Measurements from ENCODE around the gene CDCA8.
A peak's percentile ranks its signal among the peaks of the same experiment; 100 is the strongest.
"Not testable (repeated sequence)": the region's sequence is repeated elsewhere in the genome, so short reads cannot be mapped to it uniquely, and the experiment has no call there.

CDCA8 gene

DNA sequence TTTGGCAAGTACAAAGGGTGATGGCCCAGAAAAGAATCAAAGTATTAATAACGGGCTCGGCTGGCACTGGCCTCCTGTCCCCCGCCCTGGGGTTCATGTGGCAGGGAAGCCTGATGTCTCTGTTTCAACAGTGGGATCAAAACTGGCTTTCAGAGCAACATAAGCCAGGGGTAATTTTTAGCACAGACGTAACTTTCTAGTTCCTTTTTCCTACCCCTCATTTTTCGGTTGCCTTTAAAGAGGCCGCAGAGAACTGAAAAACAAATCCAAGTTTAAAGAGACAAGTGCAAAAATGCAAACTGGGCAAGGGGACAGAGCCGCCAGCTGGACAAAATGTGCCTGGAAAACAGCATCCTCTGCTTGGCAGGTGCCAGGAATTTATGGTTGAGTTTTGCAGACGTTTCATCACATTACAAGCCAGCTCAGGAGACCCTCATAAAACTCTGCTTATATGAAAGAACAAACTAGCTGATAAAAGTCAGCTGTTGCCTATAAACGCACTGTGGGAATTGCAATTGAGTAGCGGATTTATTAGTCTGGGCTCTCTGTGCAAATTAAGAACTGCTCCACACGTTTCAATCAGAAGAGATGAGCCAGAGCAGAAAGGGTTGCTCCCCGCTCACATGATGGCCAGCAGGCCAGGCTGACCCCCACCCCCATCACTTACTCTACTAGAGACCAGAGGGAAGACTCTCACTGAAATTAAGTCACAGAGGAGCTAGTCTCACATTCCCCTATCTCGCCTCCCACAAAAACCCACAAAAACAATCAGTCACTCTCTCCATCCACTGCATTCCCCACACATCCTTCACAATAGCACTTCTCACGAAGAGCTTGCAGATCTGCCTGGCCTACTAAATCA lies 15.8 kb upstream of the CDCA8 start:
- no peak for DNase-seq

DNA sequence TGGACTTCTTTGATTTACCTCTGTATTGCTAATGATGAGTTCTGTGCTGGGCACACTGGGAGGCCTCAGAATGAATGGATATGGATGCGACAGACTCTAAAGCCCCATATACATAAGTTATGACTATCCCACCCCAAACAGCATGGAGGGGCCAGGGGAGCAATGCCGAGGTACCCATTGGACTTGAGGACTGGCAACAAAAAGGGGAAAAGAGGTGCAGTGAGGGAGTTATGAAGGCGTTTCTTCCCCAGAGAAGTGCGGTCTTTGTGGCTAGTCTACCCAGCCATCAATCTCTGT lies 15.2 kb upstream of the CDCA8 start:
- no peak for DNase-seq

DNA sequence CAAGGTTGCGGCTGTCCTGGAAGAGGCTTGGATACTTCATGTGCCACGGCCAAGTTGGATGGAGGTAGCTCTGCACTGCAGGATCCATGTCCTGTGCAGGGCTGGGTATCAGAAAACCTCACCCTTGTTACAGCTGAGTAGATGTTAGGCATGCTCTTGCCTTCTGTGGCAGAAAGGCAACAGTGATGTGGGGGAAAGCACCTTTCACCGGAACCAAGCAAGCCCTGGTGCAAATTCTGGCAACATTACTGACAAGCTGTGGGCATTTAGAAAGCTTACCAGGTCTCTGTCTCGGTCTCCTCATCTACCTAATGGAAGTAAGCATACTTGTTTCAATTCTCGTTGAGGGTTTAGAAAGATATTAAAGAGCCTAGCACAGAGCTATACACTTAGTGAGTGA lies 14.5 kb upstream of the CDCA8 start:
- DNase-seq = no peak

DNA sequence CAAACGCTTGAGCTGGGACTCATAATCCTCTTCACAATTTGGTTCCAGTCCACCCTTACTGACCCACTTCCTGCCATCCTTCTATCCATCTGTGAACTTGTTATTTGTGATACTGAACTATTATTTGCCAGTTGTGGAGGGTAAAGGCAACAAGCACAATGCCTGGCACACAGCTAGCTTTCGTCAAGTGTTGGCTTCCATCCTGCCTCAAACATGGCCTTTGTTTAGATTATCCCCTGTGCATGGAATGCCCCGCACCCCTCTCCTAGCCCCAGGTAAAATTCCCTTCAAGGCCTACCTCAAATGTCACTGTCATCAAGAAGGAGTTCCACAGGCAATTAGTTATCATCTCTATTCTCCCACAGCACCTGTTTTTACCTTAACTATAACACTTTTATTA lies 11.4 kb upstream of the CDCA8 start:
- no peak for DNase-seq

DNA sequence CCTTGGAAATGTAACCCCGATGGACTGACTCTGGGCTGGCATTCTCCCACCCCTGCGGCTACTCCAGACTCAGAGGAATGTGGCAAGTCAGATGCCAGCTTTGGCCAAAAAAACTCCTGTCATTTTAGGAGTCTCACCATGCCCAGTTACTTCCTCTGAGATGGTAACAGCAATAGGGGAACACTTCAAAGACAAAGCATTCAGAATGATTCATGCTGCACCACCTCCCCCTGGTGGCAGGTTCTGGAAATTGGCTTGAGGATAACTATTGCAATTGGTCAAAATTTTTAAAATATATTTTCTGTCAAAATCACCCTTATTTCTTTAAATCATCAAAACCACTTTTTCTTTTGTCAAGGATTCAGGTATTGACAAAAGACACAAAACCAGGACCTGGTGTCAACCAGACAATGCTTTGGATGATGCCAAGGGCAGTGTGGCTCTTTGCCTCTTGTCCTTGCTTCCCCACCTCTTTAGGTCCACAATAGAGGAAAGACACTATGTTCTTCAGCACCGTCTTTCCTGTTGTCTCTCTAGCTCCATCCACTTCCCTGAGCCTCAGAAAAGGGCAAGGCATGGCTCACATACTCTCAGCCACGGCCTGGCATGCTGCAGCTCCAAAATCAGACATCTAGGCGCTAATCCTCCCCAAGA lies 9.9 kb upstream of the CDCA8 start:
- peak; percentile 71 to 73 for DNase-seq

DNA sequence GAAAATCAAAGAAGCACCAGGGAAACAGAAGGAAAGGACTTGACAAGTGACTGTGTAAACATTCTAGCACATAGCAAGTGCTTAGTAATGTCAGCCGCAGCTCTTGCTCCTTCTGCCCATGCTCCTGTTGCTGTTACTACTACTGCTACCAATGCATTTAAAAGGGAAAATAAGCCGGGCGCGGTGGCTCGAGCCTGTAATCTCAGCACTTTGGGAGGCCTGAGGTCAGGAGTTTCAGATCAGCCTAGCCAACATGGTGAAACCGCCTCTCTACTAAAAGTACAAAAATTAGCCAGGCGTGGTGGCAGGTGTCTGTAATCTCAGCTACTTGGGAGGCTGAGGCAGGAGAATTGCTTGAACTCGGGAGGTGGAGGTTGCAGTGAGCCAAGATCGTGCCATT lies 8.1 kb upstream of the CDCA8 start:
- not testable (repeated sequence) for DNase-seq

DNA sequence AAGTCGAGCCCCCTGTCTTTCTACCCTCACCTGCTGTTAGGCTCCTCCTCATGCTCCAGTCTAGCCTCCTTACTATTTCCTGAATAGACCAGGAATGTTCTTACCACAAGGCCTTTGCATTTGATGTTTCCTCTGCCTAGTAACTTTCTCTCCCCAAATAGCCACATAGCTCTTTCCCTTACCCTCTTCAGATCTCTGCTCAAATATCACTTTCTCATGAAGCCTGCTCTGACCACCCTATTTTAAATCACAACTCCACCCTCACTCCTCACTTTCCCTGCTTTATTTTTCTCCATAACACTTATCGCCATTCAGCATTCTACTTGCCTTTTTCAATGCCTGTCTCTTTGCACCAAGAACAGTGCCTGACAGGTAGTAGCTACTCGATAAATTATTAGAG lies 6.6 kb upstream of the CDCA8 start:
- no peak for DNase-seq

DNA sequence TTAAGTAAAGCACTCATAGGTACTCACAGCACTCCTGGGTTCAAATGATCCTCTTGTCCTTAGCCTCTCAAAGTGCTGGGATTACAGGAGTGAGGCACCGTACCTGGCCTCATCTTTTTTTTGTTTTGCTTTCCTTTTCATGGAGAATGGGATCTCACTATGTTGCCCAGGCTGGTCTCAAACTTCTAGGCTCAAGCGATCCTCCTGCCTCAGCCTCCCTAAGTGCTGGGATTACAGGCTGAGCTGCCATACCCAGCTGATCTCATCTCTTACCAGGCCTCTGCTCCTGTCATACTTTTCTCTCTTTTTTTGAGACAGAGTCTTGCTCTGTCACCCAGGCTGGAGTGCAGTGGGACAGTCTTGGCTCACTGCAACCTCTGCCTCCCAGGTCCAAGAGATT lies 4.6 kb upstream of the CDCA8 start:
- not testable (repeated sequence) for DNase-seq

DNA sequence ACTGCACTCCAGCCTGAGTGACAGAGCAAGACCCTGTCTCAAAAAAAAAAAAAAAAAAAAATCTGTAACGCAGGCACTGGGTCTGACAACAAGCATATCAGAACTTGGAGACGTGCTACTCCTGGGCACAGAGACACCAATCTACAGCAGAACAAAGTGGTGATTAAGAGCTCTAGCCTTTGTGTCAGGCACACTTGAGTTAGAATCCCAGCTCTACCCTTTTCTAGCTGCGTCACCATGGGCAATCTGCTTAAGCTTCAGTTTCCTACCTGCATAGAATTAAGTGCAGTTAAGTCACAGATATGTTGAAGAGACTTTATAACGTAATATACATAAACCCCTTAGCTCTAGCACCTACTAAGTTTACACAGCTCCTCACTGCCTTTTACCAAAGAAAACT lies 3.4 kb upstream of the CDCA8 start:
- DNase-seq = no peak

DNA sequence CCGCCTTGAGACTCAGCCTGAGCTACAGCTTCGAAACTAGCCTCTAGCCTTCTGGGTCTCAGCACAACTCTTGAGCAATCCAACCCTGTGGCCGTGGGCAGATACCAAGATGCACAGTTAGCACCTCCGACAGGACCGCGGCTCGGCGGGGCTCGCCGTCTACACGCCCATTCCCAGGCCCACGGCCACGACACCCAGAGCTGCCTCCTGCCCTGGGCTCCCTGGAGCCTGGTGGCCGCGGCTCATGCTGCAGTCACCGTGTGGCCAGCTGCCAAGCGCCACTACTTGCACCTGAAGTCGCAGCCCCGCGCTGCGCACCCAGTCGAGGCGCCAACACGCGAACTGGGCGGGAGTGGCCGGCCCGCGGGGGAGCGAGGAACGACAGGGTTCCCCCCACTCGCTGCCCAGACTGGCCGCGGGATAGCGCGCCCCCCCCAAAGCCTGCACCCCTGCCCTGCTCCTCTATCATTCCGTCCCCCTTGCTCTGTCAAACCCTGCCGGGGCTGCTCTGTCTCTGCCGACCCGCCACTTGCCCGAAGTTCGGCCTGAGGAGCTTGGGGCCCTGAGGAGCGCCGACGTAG lies 729 bp upstream of the CDCA8 start:
- no peak for DNase-seq

DNA sequence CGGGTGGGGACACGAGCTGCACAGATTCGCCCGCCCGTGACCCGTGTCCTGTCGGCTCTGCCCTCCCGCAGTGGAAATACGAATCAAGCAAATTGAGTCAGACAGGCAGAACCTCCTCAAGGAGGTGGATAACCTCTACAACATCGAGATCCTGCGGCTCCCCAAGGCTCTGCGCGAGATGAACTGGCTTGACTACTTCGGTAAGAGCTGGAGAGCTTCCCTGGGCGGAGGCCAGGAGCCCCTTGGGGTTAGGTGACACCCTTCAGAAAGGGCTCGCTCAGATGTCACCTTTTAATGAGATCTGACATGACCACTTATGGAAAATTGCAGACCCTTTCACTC lies 489 bp downstream of the CDCA8 start:
- DNase-seq = no peak

DNA sequence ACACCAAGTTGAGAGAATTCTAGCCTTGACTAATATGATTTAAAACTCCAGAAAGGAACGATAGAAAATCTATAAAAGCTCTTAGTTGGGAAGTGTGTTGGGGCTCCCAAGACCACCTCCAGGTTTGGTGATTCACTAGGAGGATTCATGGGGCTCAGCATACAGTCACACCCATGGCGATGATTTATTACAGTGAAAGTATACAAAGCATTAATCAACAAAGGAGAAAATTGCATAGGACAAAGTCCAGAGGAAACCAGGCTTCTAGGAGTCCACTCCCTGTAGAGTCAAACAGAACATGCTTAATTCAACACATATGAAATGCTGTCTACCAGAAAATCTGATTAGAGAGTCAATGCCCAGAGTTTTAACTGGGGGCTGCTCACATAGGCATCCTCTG lies 4.8 kb downstream of the CDCA8 start:
- no peak for DNase-seq

DNA sequence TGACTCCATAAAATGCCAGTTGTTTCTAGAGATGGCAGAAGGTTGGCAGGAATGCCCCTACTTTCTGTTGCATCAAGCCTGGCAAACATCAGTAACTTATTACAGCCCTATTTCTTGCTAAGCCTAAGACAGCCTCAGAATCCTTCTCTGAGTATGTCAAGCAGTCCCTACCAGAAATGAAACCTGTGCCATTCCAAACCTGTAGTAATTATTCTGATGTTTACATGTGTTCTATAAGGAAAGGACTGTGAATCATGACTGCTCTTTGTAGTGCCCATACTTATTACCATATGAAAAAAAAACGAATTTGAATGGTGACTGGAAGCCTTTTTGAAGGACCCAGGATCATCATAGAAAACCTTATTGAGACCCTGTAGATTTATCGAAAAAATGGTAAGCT lies 5.4 kb downstream of the CDCA8 start:
- DNase-seq = no peak

DNA sequence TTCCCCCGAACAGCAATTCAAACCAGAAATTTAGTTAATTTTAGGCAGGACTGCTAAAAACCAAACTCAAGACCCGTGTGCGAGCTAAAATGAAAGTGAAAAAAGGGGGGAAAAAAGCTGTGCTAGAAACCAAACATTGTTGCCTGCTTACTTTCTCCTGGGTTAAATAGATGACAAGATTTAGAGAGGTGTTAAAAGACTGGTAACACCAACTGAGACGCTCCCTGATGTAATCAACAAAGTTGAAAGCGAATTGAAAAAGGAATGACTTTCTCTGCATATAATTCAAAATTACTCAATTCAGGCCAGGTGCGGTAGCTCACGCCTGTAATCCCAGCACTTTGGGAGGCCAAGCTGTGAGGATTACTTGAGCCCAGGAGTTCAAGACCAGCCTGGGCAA lies 6.8 kb downstream of the CDCA8 start:
- DNase-seq = no peak

DNA sequence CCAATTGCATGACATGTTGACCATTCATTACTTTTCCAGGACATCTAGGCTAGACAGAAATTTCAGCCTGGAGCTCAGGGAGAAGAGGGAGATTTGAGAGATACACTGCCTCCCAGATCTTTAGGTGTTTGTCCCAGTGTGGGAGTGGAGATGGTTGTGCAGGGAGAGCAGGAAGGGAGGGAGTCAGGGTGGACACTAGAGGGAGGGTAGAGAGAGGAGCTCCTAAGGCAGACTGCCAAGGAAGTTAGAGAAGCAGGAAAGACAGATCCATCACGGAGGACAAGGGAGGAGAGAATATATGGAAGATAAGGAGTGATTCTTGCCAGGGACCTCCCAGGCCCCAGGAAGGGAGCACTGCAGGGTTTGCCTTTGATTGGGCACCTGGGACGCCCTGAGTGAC lies 8.7 kb downstream of the CDCA8 start:
- no peak for DNase-seq

DNA sequence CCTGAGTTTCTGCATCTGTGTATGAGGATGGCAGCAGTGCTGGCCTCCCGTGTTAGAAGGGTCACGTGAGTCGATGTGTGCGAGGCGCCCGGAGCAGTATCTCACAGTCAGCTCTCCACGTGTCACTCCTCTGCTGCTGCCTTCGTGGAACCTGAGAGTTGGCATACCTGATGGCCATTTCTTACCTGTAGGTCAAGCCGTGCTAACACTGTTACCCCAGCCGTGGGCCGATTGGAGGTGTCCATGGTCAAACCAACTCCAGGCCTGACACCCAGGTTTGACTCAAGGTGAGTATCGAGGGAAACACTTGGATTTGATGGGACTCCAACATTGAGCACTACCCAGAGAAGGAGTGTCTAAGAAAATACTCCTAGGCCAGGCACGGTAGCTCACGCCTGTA lies 10.7 kb downstream of the CDCA8 start:
- DNase-seq = no peak

DNA sequence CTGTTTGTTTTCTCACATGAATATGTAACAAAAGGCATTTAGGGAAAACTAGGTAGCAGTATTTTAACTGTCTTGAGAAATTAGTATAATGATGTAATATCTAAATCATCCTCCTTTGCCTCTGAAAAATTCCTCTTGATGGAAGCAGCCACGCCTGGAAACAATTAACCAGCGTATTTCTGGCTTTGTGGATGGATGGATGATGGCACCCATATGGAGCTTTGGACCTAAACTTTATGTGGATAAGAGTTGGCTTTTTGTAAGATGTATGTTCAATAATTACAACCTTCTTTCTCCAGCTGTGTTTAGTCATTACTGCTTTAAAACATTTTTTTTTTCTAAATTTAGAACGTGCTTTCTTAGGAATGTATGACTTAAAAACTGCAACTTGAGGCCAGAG lies 12.7 kb downstream of the CDCA8 start:
- no peak for DNase-seq

DNA sequence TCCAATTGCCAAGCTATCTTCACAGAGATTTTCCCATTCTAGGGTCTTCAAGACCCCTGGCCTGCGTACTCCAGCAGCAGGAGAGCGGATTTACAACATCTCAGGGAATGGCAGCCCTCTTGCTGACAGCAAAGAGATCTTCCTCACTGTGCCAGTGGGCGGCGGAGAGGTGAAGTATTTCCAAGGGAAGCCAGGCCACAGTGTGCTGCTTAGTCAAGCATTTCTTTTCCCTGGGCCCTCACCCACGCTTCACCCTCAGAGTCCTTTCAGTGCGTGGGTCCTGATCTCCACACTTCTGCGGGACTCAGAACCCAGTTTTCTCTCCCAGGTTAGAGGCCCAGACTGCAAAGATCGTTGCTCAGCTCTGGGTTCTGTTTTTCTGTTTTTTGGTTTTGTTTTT lies 13.1 kb downstream of the CDCA8 start:
- DNase-seq = no peak

DNA sequence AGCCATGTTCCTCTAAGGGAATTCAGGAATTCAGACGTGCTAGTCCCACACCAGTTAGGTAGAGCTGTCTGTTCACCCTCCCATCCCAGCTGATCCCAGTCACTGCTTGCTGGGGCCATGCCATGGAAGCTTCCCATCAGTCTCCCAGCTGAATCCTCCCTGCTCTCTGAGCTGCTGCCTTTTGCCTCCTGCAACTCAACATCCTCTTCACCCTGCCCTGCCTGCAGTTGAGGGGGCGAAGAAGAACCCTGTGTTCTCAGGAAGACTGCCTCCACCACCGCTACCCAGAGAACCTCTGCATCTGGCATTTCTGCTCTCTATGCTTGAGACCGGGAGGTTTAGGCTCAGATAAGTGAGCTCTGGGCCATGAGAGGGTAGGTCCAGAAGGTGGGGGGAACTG lies 16.2 kb downstream of the CDCA8 start:
- no peak for DNase-seq

DNA sequence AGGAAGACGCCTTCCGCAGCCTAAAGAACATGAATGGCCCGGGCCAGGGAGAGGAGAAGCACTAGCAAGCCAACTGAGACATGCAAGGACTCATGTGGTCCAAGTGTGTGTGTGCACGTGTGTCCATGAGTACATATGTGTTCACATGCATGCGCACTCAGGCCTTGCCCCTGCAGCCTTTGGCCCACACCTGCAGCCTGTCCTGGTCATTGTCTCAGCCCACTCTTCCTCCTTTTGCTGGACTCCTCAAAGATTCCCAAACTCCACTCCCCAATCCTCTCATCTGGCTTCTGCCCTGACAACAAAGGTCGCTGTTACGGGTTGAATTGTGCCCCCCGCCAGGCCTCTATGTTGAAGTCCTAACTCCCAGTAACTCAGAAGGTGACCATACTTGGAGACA lies 21.9 kb downstream of the CDCA8 start:
- DNase-seq = no peak

DNA sequence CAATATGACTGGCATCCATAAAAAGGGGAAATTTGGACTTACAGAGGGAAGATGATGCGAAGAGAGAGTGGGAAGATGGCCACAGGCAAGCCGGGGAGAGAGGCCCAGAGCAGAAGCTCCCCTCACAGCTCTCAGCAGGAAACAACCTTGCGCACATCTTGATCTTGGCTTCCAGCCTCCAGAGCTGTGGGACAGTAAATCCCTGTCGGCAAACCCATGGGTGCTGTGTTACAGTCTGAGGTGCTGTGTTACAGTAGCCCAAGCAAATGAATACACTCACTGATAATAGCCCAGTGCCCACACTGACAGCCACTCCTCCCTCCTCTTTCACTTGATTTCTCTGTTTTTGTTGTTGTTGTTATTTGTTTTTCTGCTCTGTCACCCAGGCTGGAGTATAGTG lies 22.4 kb downstream of the CDCA8 start:
- no peak for DNase-seq

DNA sequence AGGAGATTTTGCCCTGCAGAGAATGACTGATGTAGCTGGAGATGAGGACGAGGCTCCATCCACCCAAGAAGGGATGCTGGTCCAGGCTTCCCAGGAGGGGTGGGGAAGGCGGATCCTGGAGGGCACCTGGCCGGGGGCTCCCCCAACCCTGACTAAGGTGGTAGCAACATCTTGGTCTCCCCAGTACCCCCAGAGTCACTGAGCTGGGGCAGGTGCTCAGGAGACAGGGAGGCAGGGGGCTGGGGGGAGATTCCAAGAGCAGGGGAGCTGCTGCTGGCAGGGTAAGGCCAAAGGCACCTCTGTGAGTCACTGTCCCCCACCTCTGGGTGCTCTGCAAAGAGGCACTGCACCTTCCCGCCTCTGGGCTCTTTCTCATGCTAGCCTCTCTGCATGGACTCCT lies 24.0 kb downstream of the CDCA8 start:
- DNase-seq = no peak

DNA sequence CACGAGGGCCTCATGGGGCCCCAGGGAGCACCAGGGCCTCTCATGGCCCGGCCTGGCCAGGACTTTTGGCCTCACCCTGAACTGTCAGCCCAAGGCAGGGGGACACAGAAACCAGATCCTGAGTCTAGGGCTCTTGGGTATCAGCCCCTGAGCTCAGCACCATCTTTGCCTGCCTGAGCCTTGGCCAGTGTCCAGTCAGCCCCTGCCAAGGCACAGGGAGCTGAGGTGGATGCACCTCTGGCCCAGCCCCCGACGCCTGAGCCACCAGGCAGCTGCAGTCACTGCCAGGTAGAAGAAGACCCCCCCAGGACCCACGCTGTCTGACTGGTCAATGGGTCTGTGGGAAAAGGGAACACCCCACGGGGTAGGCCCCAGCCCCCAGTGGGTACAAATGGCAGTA lies 25.3 kb downstream of the CDCA8 start:
- DNase-seq = no peak

DNA sequence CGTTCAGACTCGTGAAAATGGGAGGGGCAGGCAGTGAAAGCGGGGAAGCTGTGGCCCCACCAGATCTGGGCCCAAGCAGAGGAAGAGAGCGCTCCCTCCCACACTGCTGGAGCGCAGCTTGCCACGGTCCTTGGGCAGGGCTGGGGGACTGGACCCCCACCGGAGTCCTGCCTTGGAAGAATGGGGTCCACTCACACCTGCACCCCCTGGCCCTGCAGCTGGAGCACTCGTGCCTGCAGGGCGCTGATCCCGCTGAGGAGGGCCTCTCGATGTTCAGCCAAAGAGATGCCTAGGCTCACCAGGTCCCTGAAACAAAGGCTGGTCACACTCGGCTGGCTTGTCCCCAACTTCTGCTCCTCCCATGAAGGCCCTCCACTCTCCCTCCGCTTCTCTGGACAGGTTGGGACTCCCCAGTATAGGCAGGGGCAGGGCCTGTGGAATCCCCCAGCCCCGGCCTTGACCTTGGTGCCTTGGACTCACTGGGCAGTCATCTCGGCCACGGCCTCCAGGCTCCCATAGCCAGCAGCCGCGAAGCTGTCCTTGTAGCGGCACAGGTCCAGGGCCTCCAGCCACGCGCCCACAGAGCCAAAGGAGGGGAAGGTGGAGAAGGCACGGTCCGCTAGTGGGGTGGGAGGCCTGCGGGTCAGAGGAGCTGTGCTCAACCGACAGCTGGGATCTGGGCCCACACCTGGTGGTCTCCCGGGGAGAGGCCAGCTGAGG lies 26.0 kb downstream of the CDCA8 start:
- no peak for DNase-seq
